ENCODE data around the gene IGLON5.

GRCh38 chr19:51342631-51343569, 31.5 kb downstream of the IGLON5 start:
- TF ChIP-seq CTCF (IDR thresholded peaks at IDR 0.05), result no peak
- TF ChIP-seq POLR2A (IDR thresholded peaks at IDR 0.05), result no peak
